H1 (cell line): ENCODE results near the gene PPP6R1. TPM values are rescaled to one million over a fixed set of nuclear protein-coding genes. Genes with fewer than 3 reads are reported as not detected.

ENCODE experiments used
- HDAC6 ChIP-seq: IDR thresholded peaks from one replicate; pipeline ENCODE4 v1.7.1; 2012; ENCODE audit warnings: low read depth, mild to moderate bottlenecking, inconsistent platforms, low read length, moderate library complexity
- polyA plus RNA-seq, 7 experiments: library from polyadenylated mRNA; depleted of rRNA in 3 of 7; stranded (reverse) in 5 of 7; unstranded in 2 of 7; fragments of >200 nt in 5 of 7; fragments of 200-250 nt in 2 of 7; gene quantifications; 1 replicate in 5 of 7; 2 replicates in 1 of 7; 4 replicates in 1 of 7; pipeline versions ENCODE4 v1.2.1 to v1.2.3, GENCODE V29; 2011 to 2013; ENCODE audit warnings: missing spikeins in 2 of 7, mixed read lengths in 2 of 7
- total RNA-seq: library from RNA; stranded (reverse); fragmentation: NEBNext Ultra II Directional; extraction: Animal tissue kit (Norgen Biotek cat#: 25700); gene quantifications from 2 replicates; pipeline ENCODE4 v1.2.1, GENCODE V29; 2021

Gene PPP6R1
- total and polyA plus RNA-seq, 2 of the 8 experiments (the other 6 are each of a cell fraction or from before 2014, with no cell fraction given), result 36.4 to 74.4 TPM

GRCh38 chr19:55241143-55241934, 17.5 kb downstream of the PPP6R1 start (continued):
- no peak for TF ChIP-seq HDAC6
